Measurements from ENCODE around the gene ITPA. TPM values are rescaled to one million over a fixed set of nuclear protein-coding genes. Genes with fewer than 3 reads are reported as not detected.

Gene ITPA
- total RNA-seq, 1 experiment from 2014 or later, result 77.3 TPM

GRCh38 chr20:3233131-3233990 lies 24.1 kb downstream of the ITPA start:
- no peaks in the 10 kb centered on the region for H3K79me2 ChIP-seq (ENCODE audit: insufficient read depth, low read length)
- no TSS peak for BruUV-seq (replicated peaks)
- intact Hi-C loops (cut with micrococcal nuclease), result no loop called here
- no peaks in the 10 kb centered on the region for H3K27me3 ChIP-seq (ENCODE audit: insufficient read depth, low read length)
- peaks cover 23 to 31% of the 10 kb centered on the region in 2 experiments for H3K4me1 ChIP-seq (ENCODE audit: control insufficient read depth in 1 of 2, insufficient read depth in 2 of 2, low read length in 2 of 2)
- no peak overlapping the region for H3K9ac ChIP-seq (ENCODE audit: low read length)
- peaks cover 0 to 6% of the 10 kb centered on the region in 2 experiments; a peak in 2 of 4 replicates for H3K36me3 ChIP-seq (ENCODE audit: control insufficient read depth in 1 of 2, insufficient read depth in 2 of 2, low read length in 2 of 2)
- ATAC-seq (no peak), DNase-seq (ENCODE audit: low read depth, low spot score) (no peak)
- H4K20me1 ChIP-seq (ENCODE audit: insufficient read depth), result no peaks in the 10 kb centered on the region
- H3K27ac ChIP-seq (ENCODE audit: low read depth, low read length), result no peak overlapping the region
- H3K4me3 ChIP-seq (replicated peaks in 1 of 2; ENCODE audit: low read depth in 1 of 2, low read length in 2 of 2), result no peak overlapping the region
- ChIA-PET CTCF (no interaction called here), RAD21 (ENCODE audit: low non-redundant PET in 1 of 2, low total read pairs in 2 of 2, uncharacterized antibody in 2 of 2, unreplicated experiment in 2 of 2) (no interaction called here), POLR2A (no interaction called here)
- no peaks in the 10 kb centered on the region for H3K9me2 ChIP-seq (ENCODE audit: insufficient read depth)
- H2AFZ ChIP-seq (ENCODE audit: low read depth, low read length, poor library complexity, severe bottlenecking), result no peak overlapping the region
- H3K4me2 ChIP-seq (ENCODE audit: low read length), result no peak overlapping the region
- no peak for TF ChIP-seq SP1 (IDR thresholded peaks at IDR 0.05; ENCODE audit: low read depth)
- TF ChIP-seq TCF7L2 (IDR thresholded peaks at IDR 0.05; ENCODE audit: borderline replicate concordance, extremely low read depth, insufficient read depth, insufficient read length), result no peak
- TF ChIP-seq JUND (IDR thresholded peaks at IDR 0.05), result no peak
- no peak for TF ChIP-seq REST (IDR thresholded peaks at IDR 0.05; ENCODE audit: low read depth)
- no peak for TF ChIP-seq FOSL1 (IDR thresholded peaks at IDR 0.05; ENCODE audit: low read depth)
- TF ChIP-seq ZFX (IDR thresholded peaks at IDR 0.05), result no peak
- TF ChIP-seq ATF3 (IDR thresholded peaks at IDR 0.05), result no peak
- TF ChIP-seq EGR1 (IDR thresholded peaks at IDR 0.05; ENCODE audit: low read depth), result no peak
- no peak for TF ChIP-seq CTCF (IDR thresholded peaks at IDR 0.05 in 2 of 3, conservative IDR thresholded peaks at IDR 0.05 in 1 of 3; ENCODE audit: borderline replicate concordance in 1 of 3, insufficient read depth in 1 of 3, low read depth in 2 of 3, low read length in 2 of 3)
- no peak for TF ChIP-seq ZNF274 (IDR thresholded peaks at IDR 0.05; ENCODE audit: low read depth, low read length)
- TF ChIP-seq POLR2AphosphoS5 (IDR thresholded peaks at IDR 0.05; ENCODE audit: low read depth, low read length), result no peak
- TF ChIP-seq YY1 (IDR thresholded peaks at IDR 0.05; ENCODE audit: extremely low read depth, insufficient replicate concordance, low read depth, low read length), result no peak
- TF ChIP-seq SRF (IDR thresholded peaks at IDR 0.05; ENCODE audit: low read depth), result no peak
- TF ChIP-seq MAX (IDR thresholded peaks at IDR 0.05), result no peak
- H3K9me3 ChIP-seq (ENCODE audit: control insufficient read depth in 1 of 2, insufficient read depth in 1 of 2, low read depth in 1 of 2, low read length in 2 of 2), result no peaks in the 10 kb centered on the region

Measured in HCT116 (cell line).